T-helper 1 cell (primary cell): ENCODE measurements around the gene SPTBN5.

Experiments used
- DNase-seq, 5 donors: peaks; one replicate each; pipeline ENCODE4 v3.0.0-alpha.2; 2012 to 2020

The SPTBN5 gene

DNA sequence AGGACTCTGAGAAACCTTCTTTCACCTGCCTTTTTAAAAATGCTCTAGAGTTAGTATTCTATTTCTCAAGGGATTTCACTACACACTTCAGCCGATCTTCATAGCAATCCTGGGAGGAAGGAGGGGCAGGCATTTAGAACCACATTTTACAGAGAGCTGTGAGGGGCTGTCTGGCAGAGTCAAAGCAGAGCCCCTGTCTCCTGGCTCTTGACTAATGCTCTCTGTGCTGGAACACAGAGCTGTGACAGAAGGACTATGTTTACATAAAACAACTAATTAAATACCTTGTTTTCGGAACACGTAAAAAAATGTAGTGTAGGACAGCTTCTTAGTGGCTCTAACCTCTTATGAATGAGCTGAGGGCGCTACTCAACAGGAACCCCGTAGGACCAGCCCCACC is 7.6 kb upstream of the SPTBN5 start:
- DNase-seq = no peak

DNA sequence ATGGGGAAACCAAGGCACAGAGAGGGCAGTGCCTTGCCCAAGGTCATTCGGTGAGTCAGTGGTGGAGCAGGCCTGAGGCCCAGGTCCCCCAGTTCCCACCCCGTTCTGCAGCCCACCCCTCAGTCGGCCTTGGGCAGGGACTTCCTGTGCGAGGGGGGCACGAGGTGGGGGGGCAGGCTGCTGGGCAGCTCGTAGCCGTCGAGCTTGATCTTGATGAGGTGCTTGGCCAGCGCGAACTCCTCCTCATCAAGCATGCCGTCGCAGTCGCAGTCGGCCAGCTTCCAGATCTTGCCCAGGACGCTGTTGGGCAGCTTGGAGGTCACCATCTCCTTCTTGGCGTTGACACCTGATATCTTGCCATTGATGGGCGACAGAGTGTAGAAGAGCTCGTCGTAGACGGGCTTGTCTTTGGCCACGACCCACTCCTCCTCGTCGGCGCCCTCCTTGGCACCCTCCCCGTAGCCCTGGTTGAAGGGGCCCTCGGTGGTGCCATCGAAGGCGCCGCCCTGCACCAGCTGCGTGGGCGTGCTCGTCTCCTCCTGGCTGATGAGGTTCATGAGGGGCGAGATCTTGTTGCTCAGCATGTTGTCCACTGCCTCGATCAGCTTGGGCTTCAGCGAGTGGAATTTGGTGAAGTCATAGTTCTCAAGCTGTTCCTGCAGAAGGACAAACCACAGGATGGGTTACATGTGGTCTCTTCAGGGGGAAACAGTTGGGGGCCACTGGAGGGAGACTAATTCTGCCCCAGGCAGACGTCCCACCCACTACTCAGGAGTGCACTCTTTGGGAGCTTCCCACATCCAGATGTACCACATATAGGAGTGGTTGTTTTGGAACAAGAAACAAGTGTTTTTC is 6.9 kb upstream of the SPTBN5 start:
- no peak for DNase-seq

DNA sequence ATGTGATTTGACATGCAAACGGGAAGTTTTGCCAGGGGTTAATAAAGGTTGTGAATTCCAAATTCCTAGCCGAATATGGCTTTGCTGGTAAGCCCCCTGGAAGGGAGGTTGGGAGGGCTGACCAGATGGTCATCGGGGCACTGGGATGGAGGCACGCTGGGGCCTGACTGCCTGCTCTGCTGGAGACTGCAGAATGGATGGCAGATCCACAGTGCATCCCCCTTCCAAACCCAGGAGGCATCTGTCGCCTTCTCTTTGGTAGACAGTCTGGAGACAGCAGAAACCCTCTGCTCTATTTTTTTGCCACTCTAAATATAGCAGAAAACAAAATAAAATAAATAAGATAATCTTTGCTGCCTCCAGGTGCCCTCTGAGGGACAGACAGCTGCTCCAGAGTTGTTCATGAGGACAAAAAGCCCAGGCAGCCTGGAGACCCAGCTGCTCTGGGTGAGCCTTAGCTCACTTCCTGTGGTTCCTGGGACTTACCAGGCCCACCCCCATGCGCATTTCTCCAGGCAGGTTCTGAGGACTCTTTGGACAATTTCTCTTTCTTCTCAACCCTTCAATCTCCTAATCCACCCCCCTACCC is 6.1 kb upstream of the SPTBN5 start:
- DNase-seq = no peak

DNA sequence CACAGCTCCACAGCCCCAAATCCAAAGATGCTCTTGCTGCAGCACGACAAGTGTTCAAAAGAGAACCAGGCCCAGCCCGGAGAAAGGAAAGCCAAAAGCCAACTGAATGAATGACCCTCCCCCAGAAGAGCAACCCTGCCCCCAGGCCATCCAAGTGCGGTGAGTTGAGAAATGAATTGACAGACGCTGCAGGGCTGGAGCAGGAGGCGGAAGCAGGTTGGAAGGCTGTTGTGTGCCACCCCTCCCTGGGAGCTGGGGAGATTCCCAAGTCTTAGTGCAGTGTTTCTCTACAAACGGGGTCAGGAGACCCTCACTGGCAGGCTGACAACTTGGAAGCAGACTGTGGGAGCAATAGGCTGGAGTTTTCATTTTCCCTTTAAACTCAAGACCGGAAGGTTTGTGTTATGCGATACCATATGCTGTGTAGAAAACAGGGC is 3.5 kb upstream of the SPTBN5 start:
- DNase-seq = no peak

DNA sequence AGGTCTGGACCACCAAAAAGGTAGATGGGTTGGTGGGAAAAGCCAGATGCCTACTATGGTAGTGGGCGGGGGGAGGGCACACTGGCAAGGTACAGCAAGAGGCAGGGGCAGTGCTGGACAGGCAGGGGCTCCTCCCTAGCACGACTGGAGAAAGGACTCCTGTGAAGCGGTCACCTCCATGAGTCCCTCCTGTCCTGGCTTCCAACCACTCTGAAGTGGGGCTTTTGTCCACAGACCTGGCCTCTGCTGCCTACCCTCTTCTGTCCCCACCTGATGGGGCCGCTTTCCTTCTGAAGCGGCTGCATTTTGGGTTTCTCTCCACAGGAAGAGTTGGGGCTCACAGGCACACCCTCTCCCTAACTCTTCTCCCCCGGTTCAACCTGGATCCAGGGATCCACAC is 2.7 kb upstream of the SPTBN5 start:
- DNase-seq = no peak

DNA sequence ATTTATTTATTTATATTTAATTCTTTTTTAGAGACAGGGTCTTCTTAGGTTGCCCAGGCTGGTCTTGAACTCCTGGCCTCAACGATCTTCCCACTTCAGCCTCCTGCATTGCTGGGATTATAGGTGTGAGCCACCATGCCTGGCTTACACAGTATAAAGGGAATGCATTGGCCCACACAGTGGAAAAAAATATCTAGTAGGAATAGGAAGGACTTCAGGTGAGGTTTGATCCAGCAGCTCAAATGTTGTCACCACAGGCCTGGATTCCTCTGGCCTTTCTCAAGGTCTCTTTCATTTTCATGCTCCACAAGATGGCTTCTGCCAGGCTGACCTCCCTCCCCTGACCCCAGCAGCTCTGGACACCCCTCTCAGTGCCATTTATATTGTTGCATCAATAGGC is 2.1 kb upstream of the SPTBN5 start:
- DNase-seq = no peak

DNA sequence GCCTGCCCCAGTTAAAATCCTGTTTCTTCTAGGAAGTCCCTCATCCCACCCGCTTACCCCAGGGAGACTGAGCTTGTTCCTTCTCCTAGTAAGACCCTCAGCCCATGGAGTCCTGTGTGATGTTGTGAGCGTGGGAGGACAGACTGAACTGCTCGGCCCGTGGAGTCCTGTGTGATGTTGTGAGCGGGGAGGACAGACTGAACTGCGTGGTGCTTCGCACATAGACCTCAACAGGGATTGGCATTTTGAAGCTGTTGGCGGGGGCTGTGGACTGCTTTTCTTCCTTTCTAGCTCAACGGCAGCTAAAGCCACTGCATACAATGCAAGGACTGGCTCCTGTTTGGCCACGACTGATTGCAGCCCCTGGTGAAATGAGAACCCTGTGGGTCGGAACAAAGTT is 1.6 kb upstream of the SPTBN5 start:
- no peak for DNase-seq

DNA sequence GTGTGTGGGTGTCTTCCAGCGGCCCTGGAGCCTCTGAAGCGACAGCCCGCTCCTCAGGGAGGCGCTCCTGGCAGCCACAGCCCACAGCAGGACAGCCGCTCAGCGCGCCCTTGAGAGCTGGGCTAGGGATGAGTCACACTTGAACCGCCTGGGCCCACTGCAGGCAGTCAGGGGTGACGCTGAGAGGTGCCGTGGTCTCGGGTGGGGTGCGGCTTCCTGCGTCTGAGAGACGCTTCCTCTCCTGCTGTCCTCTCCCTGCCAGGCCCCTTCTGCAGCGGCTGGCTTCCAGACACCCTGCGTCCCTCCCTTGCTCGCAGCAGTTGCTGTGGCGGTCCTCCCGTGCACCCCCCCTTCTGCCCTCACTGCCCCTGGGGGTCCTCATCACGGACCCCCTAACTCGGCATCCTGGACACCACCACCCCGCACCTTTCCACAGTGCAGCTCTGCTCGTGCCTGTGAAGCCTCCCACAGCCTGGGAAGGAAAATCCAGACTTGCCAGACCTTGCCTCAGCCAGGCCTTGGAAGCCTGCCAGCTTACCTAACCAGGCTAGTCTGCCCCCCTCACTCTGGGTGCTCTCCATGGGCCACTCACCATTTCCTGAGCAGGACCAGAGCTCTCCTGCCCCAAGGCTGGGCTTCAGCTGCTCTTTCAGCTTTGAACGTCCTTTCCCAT is 1.1 kb upstream of the SPTBN5 start:
- DNase-seq = peak; percentile 77 to 93 (median 85)

DNA sequence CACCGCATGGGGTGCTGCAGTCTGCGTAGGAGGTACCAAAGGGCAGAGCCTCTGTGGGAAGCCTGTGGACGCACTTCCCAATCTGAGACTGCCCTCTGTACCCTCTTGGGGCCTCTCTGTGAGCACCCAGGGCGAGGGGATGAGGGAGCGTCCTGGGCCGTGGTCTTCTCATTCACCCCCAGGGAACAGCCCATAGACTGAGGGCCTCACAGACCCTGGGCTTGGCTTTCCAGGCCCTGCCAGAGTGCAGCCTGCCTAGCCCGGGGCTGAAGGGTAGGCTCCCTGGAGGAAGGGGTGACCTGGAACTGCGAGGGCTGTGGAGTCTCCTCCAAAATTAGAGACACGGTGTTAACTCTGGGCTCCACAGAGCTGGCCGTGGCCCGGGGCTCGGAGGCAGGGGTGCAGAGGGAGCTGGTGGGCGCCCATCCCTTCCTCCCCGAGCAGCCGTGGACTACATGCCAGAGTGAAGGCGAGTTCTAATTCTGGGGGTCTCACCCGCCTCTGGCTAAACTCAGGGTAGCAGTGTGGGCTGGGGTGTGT is 468 bp upstream of the SPTBN5 start:
- no peak for DNase-seq

DNA sequence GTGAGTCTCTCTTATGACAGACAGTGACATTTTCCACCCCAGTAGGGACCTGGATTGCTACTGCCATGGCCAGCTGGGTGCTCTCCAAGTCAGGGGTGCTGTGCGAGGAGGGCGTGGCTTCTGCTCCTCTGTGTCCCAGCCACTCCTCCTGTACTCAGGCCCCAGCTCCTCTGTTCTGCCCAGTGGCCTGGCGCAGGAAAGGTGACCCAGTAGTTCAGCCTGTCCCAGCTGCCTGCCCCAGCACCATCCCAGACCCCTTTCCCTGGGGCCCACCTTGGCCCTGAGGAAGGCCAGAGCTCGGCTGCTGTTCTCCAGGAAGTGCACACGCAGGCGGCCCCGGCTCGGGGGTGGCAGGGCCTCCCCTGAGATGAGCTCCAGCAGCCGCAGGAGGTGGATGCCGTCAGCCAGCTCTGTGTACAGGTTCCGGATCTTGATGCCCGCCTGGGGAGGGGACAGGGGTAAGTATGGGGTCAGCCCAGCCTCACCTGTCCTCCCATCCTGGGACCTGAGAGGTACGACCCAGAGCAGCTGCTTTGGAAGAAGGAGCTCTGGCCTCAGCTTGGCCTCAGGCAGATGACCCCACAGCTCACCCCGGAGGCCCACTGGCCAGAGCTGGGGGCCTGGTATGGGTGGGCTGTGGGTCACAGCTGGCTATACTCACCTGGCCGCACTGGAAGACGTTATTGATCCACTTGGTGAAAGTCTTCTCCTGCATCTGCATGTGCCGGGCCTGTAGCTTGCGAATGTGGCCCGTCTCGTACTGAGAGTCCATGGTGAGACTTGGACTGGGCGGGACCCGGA is 1.0 kb downstream of the SPTBN5 start:
- peak in 1 of 5 donors; percentile 15 for DNase-seq

DNA sequence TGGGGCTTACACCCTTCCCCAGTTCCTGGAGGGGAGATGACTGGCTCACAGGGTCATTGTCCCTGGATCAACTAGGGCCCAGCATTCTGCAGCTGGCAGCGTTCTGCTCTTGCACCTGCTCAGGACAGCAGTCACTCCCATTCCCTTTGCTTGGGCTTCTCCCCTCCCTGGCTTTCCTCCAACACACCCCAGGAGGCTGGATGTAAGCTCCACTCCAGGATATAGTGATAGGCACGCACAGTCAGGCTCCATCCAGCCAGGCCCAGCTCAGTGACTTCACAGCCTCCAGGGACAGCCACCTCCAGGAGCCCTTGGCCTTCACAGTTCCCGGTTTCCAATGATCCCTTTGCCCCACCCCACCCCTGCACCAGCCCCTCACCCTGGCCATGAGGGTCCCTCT is 1.9 kb downstream of the SPTBN5 start:
- DNase-seq = no peak

DNA sequence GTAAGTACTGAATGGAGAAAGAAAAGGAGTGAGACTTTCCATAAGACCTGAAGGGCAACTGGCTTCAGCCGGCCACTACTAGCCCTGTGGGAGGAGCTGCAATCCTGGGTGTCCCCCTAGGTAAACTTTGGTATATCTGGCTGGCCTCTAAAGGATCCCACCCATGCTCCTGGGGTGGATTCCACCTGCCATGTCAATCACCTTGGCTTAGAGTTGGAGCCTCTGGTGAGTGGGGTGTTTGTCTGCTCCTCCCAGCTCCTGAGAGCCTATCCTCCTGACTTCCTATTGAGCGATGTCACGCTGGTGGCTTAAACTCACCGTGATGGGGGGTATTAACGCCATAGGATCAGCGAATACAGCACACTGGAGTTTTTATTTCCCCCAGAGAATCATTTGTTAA is 2.6 kb downstream of the SPTBN5 start:
- no peak for DNase-seq

DNA sequence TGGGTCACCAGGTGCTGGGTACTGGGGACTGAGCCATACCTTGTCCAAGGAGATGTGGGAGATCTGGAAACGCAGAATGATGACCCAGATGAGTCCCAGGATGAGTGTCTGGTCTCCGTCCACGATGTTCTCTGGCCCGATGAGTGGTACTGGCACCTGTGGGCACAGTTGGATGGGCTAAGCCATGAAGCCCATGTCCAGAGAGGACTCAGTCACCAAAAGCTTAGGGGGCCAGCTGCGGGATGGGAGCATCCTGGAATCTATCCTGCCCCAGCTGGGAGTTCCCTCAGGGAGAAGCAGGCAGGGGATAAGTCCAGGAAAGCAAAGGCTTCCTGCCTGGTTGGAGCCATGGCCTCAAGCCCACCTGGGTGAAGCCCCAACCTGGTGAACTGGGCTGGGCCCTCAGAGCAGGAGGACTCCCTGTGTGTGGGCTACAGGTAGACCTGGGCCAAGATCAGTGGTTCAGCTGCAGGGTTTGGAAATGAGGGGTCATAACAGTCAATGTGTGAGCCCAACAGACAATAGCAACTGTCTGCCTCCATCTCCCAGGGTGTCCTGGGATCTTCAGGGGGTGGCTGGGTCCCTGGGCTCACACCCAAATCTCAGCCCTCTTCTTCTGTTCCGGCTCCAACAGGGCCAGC is 3.7 kb downstream of the SPTBN5 start:
- DNase-seq = no peak

DNA sequence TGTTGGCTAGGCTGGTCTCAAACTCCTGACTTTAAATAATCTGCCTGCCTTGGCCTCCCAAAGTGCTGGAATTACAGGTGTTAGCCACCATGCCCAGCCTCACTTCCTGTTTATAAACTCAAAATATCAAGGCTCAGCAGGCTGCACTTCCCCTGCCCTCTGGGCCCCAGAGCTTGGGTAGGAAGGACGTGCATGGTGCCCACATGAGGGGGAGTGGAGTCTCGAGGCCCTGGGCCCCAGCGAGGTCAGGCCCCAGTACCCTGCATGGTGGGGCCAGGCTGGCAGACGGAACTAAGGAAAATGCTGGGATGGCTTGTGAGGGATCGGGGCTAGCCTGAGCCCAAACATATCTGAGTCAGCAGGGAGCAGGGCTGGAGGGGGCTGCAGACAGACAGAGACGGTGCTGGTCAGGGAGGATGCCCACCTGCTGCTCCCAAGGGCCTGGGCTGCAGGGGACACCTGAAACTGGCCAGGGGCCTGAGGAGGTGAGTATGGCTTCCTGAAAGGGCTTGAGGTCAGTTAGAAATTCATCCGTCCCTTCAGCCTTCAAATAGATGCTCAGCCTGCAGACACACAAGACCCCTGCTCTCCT is 5.1 kb downstream of the SPTBN5 start:
- peak in 1 of 5 donors; percentile 50 for DNase-seq

DNA sequence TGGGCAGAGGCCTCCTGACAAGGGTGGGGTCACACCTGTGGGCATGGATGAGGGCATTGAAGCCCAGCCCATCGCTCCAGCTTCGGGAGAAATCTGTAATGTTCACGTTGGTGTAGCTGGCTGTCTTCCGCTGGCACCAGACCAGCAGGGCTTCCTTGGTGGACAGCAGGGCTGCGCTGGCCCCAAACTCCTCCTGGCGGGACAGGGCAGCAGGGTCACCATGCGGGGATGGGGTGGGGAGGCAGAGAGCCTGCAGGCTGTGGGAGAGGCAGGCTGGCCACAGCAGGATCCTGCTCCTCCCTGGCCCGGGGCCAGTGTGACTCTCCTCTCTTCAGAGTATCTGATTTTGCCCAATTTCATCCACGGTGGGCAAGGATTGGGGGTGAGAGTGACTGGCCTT is 6.0 kb downstream of the SPTBN5 start:
- DNase-seq = no peak

DNA sequence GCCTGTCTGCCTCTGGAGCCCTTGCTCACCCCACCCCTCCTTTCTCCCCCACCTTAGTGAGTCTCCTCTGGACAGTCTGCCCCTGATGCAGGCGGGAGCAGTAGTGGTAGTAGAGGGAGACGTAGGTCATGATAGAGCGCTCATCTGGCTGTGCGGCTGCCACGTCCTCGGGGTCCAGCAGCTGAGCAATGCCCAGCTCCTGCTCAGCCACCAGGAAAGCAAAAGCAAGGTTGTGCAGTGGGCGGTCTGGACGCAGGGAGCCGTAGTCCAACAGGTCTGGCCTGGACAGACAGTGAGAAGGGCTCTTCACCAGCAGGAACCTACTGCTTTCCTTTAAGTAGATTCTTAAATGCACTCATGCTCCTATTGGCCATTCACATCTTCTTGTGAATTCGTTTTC is 6.7 kb downstream of the SPTBN5 start:
- DNase-seq = no peak

DNA sequence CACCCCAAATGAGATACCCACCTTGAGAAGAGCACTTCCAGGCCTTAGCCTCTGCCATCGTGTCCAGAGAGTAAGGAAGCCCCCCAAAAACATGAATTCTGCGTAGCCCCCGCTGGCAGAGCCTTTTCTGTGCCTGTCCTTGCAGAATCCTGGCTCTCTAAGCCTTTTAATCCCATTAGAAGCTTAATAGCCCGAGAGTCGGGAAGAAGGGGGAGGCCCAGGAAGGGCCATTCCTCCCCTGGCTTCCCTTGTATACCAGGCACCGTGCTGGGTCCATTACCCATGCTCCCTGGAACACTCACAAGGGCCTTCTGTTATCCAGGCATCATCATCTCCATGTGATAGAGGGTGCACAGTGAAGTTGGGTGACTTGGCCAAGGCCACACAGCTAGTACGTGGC is 7.1 kb downstream of the SPTBN5 start:
- no peak for DNase-seq

DNA sequence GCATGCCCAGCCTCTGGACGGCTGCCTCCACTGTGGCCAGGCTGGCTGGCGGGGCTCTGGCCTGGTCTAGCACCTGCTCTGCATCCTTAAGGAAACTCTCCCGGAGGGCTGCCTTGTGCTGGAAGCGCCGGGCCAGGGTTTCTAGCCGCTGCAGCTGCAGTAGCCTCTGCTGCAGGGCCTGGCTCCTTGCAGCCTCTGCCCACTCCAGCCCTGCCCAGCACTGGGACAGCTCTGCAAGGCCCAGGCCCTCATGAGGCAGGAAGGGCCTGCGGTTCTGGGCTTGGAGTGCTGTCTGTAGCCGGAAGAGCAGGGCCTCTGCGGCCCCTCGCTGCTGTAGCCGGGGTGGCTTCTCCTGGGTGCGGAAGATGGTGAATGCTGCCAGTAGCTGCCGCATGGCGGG is 8.0 kb downstream of the SPTBN5 start:
- no peak for DNase-seq

DNA sequence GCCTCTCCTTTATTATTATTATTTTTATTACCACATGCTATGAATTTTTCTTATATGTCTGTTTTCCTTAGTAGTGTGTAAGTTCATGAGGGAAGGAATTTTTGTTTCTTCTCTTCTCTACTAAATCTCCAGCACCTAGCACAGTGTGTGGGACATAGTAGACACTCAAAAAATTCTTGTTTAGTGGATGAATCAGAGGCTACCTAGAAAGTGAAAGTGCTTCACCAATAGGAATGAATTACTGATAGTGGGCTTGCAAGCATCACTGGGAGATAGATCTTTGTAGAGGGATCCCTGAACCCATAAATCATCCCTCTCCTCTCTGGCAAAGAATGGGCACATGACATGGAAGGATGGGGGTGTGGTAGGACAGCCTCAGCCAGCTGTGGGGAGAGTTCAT is 8.5 kb downstream of the SPTBN5 start:
- DNase-seq = no peak

DNA sequence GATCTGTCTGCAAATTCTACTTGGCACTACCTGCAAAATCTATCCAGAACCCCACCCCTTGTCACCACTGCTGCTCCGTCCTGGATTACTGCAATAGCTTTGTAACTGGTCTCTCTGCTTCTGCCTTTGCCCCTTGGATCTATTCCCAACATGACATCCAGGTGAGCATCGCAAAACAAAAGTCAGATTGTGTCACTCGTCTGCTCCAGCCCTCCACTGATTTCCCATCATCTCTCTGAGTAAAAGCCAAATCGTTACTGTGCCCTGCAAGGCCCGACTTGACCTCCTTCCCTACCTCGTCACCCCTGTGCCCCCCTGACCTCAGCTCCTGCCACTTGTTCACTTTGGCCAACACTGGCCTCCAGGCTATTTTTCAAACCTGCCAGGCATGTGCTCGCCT is 9.4 kb downstream of the SPTBN5 start:
- no peak for DNase-seq

DNA sequence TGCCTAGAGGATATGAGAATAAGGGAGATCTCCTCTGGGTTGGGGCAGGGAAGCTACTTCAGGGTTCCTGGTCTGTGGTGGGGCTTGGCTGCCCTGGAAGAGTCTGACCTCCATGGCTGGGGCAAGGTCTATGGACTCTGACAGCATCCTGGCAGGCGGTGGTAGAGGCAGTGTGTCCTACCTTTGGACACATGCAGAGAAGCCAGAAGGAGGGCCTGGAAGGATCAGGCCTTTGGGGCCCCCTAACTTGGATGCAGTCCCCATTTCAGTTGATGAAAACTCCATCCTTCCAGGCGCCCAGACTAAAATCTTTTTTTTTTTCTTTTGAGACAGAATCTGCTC is 10.4 kb downstream of the SPTBN5 start:
- DNase-seq = no peak
